HepG2 (cell line): ENCODE results near the gene TMEM107. TPM values are rescaled to one million over a fixed set of nuclear protein-coding genes. Genes with fewer than 3 reads are reported as not detected.
A peak's percentile ranks its signal among the peaks of the same experiment; 100 is the strongest.

ENCODE experiments used
- ELF1 ChIP-seq: sonication (generic); formaldehyde crosslinking; IDR thresholded peaks from 2 replicates; pipeline ENCODE4 v1.4.0; 2020; ENCODE audit warnings: missing genetic modification reagents
- ERF ChIP-seq: IDR thresholded peaks from 2 replicates; pipeline ENCODE4 v1.6.1; 2018; ENCODE audit warnings: missing biosample characterization, missing genetic modification reagents
- GABPB1 ChIP-seq: IDR thresholded peaks from 2 replicates; pipeline ENCODE4 v1.6.1; 2016; ENCODE audit warnings: mild to moderate bottlenecking, missing genetic modification reagents, moderate library complexity, missing compliant biosample characterization
- HHEX ChIP-seq: IDR thresholded peaks from 2 replicates; pipeline ENCODE4 v1.6.1; 2016; ENCODE audit warnings: control low read depth
- KLF12 ChIP-seq: sonication (generic); formaldehyde crosslinking; IDR thresholded peaks from 2 replicates; pipeline ENCODE4 v1.4.0; 2020; ENCODE audit warnings: missing genetic modification reagents, borderline replicate concordance
- KLF6 ChIP-seq: IDR thresholded peaks from 2 replicates; pipeline ENCODE4 v1.8.0; 2016; ENCODE audit warnings: missing biosample characterization, missing genetic modification reagents
- SIX4 ChIP-seq: sonication (generic); formaldehyde crosslinking; IDR thresholded peaks from 2 replicates; pipeline ENCODE4 v1.4.0; 2020; ENCODE audit warnings: missing genetic modification reagents
- ZNF496 ChIP-seq: sonication (generic); formaldehyde crosslinking; IDR thresholded peaks from 2 replicates; pipeline ENCODE4 v1.8.1; 2023; ENCODE audit warnings: mild to moderate bottlenecking, moderate library complexity, missing genetic modification reagents; ENCODE audit not compliant: insufficient replicate concordance
- ZNF549 ChIP-seq: sonication (generic); formaldehyde crosslinking; IDR thresholded peaks from 2 replicates; pipeline ENCODE4 v1.5.0; 2020; ENCODE audit warnings: missing genetic modification reagents
- ZNF747 ChIP-seq: sonication (generic); formaldehyde crosslinking; IDR thresholded peaks from 2 replicates; pipeline ENCODE4 v1.8.1; 2023; ENCODE audit warnings: missing genetic modification reagents, mild to moderate bottlenecking, borderline replicate concordance
- polyA plus RNA-seq, 8 experiments: library from polyadenylated mRNA; depleted of rRNA in 3 of 8; stranded (reverse) in 7 of 8; unstranded in 1 of 8; fragments of >200 nt; fragmentation: Illumina TruSeq in 4 of 8; extraction: Trizol in 4 of 8; gene quantifications; 2 replicates each; pipeline versions ENCODE4 v1.2.1 to v1.2.3, GENCODE V29; 2011 to 2016; ENCODE audit warnings: low read depth in 4 of 8, missing spikeins in 1 of 8, mixed read lengths in 1 of 8; ENCODE audit not compliant: insufficient read depth in 1 of 8
- total RNA-seq, 5 experiments: library from RNA; depleted of rRNA; stranded (reverse); fragments of >200 nt; fragmentation: Illumina TruSeq; extraction: Trizol; gene quantifications; 2 replicates each; pipeline ENCODE4 v1.2.3, GENCODE V29; 2016; ENCODE audit warnings: low read depth in 1 of 5
- TF ChIP-seq, protein P1 (sequence below): sonication (generic); formaldehyde crosslinking; IDR thresholded peaks from 2 replicates; pipeline ENCODE4 v1.4.0; 2020; ENCODE audit warnings: missing genetic modification reagents, borderline replicate concordance
- TF ChIP-seq, protein P2 (sequence below): sonication (generic); formaldehyde crosslinking; IDR thresholded peaks from 2 replicates; pipeline ENCODE4 v1.4.0; 2020; ENCODE audit warnings: mild to moderate bottlenecking, missing genetic modification reagents
- TF ChIP-seq, protein P3 (sequence below): sonication (generic); formaldehyde crosslinking; IDR thresholded peaks from 2 replicates; pipeline ENCODE4 v1.4.0; 2020; ENCODE audit warnings: mild to moderate bottlenecking, missing genetic modification reagents
- TF ChIP-seq, protein P4 (sequence below): sonication (generic); formaldehyde crosslinking; IDR thresholded peaks from 2 replicates; pipeline ENCODE4 v1.5.1; 2020; ENCODE audit warnings: missing genetic modification reagents, mild to moderate bottlenecking, borderline replicate concordance

TMEM107 gene
- total and polyA plus RNA-seq, 2 of the 13 experiments (the other 11 are each of a cell fraction or from before 2014, with no cell fraction given) = 7.2 to 15.3 TPM

DNA sequence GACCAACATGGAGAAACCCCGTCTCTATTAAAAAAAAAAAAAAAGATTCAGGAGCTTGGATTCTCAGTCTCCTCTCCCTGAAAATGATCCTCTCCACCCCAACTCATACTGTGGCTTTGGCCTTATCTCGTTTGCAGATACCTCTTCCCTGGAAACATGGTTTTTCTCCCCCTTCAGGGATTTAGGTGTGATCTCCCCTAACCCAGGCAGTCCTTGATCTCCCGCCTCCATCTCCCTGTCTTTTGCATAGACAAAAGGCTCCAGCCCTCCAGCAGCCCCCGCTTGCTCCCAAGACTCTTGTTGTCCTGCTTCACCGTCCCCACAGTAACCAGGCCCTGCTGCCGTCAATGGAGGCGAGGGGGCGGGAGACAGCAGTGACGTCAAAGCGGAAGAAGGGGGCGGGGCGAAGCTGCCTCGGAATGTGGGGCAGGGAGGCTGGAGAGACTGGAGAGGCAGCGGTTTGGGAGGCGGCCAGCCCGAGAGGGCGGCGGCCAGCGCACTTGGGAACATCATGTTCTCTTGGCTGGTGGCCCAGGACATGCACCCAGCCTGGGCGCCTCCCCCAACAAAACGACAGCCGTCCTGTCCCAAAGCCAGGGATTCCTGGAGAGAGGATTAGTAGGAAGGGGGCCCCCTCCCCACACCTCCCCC is 22.1 kb downstream of the TMEM107 start (continued):
- TF ChIP-seq, protein P1, sequence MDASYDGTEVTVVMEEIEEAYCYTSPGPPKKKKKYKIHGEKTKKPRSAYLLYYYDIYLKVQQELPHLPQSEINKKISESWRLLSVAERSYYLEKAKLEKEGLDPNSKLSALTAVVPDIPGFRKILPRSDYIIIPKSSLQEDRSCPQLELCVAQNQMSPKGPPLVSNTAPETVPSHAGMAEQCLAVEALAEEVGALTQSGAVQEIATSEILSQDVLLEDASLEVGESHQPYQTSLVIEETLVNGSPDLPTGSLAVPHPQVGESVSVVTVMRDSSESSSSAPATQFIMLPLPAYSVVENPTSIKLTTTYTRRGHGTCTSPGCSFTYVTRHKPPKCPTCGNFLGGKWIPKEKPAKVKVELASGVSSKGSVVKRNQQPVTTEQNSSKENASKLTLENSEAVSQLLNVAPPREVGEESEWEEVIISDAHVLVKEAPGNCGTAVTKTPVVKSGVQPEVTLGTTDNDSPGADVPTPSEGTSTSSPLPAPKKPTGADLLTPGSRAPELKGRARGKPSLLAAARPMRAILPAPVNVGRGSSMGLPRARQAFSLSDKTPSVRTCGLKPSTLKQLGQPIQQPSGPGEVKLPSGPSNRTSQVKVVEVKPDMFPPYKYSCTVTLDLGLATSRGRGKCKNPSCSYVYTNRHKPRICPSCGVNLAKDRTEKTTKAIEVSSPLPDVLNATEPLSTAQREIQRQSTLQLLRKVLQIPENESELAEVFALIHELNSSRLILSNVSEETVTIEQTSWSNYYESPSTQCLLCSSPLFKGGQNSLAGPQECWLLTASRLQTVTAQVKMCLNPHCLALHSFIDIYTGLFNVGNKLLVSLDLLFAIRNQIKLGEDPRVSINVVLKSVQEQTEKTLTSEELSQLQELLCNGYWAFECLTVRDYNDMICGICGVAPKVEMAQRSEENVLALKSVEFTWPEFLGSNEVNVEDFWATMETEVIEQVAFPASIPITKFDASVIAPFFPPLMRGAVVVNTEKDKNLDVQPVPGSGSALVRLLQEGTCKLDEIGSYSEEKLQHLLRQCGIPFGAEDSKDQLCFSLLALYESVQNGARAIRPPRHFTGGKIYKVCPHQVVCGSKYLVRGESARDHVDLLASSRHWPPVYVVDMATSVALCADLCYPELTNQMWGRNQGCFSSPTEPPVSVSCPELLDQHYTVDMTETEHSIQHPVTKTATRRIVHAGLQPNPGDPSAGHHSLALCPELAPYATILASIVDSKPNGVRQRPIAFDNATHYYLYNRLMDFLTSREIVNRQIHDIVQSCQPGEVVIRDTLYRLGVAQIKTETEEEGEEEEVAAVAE = no peak
- TF ChIP-seq, protein P2, sequence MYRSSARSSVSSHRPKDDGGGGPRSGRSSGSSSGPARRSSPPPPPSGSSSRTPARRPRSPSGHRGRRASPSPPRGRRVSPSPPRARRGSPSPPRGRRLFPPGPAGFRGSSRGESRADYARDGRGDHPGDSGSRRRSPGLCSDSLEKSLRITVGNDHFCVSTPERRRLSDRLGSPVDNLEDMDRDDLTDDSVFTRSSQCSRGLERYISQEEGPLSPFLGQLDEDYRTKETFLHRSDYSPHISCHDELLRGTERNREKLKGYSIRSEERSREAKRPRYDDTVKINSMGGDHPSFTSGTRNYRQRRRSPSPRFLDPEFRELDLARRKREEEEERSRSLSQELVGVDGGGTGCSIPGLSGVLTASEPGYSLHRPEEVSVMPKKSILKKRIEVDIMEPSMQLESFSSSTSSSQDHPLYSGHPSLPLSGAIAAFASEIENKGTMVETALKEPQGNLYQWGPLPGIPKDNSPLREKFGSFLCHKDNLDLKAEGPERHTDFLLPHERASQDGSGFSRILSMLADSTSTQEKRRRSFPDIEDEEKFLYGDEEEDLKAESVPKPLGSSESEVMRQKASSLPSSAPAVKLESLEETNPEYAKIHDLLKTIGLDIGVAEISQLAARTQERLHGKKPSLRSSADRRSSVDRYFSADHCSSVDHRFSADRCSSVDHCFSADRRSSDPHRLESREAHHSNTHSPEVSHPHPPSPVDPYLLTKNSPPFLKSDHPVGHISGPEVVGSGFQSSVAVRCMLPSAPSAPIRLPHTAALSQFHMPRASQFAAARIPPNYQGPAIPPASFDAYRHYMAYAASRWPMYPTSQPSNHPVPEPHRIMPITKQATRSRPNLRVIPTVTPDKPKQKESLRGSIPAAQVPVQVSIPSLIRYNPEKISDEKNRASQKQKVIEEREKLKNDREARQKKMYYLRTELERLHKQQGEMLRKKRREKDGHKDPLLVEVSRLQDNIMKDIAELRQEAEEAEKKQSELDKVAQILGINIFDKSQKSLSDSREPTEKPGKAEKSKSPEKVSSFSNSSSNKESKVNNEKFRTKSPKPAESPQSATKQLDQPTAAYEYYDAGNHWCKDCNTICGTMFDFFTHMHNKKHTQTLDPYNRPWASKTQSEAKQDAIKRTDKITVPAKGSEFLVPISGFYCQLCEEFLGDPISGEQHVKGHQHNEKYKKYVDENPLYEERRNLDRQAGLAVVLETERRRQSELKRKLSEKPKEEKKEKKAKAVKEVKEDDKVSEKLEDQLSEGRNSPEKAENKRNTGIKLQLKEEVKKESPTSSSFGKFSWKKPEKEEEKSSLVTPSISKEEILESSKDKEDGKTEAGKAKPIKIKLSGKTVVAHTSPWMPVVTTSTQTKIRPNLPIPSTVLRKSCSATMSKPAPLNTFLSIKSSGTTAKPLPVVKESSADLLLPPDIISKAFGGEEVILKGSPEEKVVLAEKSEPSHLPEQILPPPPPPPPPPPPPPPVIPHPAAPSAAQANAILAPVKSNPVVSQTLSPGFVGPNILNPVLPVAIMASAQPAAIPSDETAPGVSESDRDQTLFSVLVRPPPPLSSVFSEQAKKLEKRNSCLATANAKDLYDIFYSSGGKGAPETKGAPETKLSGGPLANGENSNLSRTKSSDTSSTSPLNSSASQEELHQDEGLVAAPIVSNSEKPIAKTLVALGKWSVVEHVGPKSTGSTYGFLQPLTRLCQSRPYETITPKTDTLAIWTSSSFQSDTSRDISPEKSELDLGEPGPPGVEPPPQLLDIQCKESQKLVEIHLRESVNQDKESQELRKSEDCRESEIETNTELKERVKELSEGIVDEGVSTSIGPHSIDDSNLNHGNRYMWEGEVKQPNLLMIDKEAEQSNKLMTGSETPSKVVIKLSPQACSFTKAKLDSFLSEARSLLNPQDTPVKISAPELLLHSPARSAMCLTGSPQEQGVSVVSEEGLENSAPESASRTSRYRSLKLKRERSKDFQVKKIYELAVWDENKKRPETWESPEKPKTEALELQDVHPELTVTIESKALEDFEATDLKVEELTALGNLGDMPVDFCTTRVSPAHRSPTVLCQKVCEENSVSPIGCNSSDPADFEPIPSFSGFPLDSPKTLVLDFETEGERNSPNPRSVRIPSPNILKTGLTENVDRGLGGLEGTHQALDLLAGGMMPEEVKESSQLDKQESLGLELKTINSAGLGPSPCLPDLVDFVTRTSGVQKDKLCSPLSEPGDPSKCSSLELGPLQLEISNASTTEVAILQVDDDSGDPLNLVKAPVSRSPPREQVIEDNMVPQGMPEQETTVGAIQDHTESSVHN (CRISPR knock-in tag) = no peak
- TF ChIP-seq ZNF747 (0 out of 2 replicates have a peak, but pooled peaks have one; percentile 9), SIX4 (CRISPR knock-in tag) (no peak), KLF12 (CRISPR knock-in tag) (no peak), ELF1 (CRISPR knock-in tag) (peak; percentile 70), ZNF496 (no peak), HHEX (CRISPR knock-in tag) (no peak), ZNF549 (CRISPR knock-in tag) (no peak), GABPB1 (CRISPR knock-in tag) (peak; percentile 76), KLF6 (CRISPR knock-in tag) (no peak), ERF (CRISPR knock-in tag) (peak; percentile 44; the same call in 1 of the 2 replicates)
- TF ChIP-seq, protein P3, sequence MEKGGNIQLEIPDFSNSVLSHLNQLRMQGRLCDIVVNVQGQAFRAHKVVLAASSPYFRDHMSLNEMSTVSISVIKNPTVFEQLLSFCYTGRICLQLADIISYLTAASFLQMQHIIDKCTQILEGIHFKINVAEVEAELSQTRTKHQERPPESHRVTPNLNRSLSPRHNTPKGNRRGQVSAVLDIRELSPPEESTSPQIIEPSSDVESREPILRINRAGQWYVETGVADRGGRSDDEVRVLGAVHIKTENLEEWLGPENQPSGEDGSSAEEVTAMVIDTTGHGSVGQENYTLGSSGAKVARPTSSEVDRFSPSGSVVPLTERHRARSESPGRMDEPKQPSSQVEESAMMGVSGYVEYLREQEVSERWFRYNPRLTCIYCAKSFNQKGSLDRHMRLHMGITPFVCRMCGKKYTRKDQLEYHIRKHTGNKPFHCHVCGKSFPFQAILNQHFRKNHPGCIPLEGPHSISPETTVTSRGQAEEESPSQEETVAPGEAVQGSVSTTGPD (CRISPR knock-in tag) = no peak
- TF ChIP-seq, protein P4, sequence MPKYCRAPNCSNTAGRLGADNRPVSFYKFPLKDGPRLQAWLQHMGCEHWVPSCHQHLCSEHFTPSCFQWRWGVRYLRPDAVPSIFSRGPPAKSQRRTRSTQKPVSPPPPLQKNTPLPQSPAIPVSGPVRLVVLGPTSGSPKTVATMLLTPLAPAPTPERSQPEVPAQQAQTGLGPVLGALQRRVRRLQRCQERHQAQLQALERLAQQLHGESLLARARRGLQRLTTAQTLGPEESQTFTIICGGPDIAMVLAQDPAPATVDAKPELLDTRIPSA (CRISPR knock-in tag) = no peak
